Calu3 (cell line): Measurements from ENCODE around the gene PSD4. TPM values are rescaled to one million over a fixed set of nuclear protein-coding genes. Genes with fewer than 3 reads are reported as not detected.

Source experiments
- BruUV-seq: library from RNA; stranded (reverse); fragments of 400-500 nt; replicated peaks from 2 replicates; lab custom pipeline; 2021; lab: Mats Ljungman, UMichigan
- CTCF ChIA-PET: fragments of 300-600 bp; sonication (Branson Sonifier 250); formaldehyde crosslinking; loops from one replicate; lab custom pipeline; 2022; ENCODE audit warnings: antibody characterized with exemption; lab: Charles Lee
- DNase-seq: peaks from one replicate; pipeline ENCODE4 v3.0.0; 2022
- H3K27ac Mint-ChIP-seq: one replicate; pipeline ENCODE4 v1.8.0; 2022; ENCODE audit warnings: mixed read lengths; ENCODE audit not compliant: unreplicated experiment
- H3K27me3 Mint-ChIP-seq: one replicate; pipeline ENCODE4 v1.8.0; 2022; ENCODE audit warnings: mixed read lengths; ENCODE audit not compliant: unreplicated experiment
- H3K36me3 Mint-ChIP-seq: one replicate; pipeline ENCODE4 v1.8.0; 2022; ENCODE audit warnings: mild to moderate bottlenecking, moderate library complexity, mixed read lengths; ENCODE audit not compliant: insufficient read depth, unreplicated experiment
- H3K4me1 Mint-ChIP-seq: one replicate; pipeline ENCODE4 v1.8.0; 2022; ENCODE audit warnings: mild to moderate bottlenecking, low read depth, mixed read lengths; ENCODE audit not compliant: unreplicated experiment
- H3K4me3 Mint-ChIP-seq: one replicate; pipeline ENCODE4 v1.8.0; 2022; ENCODE audit warnings: mild to moderate bottlenecking, low read depth, moderate library complexity, mixed read lengths; ENCODE audit not compliant: unreplicated experiment
- H3K9me3 Mint-ChIP-seq: one replicate; pipeline ENCODE4 v1.8.0; 2022; ENCODE audit warnings: low read depth, mixed read lengths; ENCODE audit not compliant: unreplicated experiment
- intact Hi-C: fragments of 100-400 bp; cut with micrococcal nuclease; formaldehyde crosslinking; loops from one replicate; pipeline ENCODE4 v1.10.0; 2022; ENCODE audit not compliant: unreplicated experiment
- total RNA-seq: library from RNA; stranded (reverse); gene quantifications from 2 replicates; pipeline ENCODE4 v1.2.3, GENCODE V29; 2022
- TF ChIP-seq, protein P1 (sequence below): fragments of 200-600 bp; IDR thresholded peaks from one replicate; pipeline ENCODE4 v1.8.0; 2022; ENCODE audit warnings: antibody characterized with exemption; ENCODE audit not compliant: unreplicated experiment

PSD4 gene
- total RNA-seq, 1 experiment from 2014 or later, result 58.7 TPM

DNA sequence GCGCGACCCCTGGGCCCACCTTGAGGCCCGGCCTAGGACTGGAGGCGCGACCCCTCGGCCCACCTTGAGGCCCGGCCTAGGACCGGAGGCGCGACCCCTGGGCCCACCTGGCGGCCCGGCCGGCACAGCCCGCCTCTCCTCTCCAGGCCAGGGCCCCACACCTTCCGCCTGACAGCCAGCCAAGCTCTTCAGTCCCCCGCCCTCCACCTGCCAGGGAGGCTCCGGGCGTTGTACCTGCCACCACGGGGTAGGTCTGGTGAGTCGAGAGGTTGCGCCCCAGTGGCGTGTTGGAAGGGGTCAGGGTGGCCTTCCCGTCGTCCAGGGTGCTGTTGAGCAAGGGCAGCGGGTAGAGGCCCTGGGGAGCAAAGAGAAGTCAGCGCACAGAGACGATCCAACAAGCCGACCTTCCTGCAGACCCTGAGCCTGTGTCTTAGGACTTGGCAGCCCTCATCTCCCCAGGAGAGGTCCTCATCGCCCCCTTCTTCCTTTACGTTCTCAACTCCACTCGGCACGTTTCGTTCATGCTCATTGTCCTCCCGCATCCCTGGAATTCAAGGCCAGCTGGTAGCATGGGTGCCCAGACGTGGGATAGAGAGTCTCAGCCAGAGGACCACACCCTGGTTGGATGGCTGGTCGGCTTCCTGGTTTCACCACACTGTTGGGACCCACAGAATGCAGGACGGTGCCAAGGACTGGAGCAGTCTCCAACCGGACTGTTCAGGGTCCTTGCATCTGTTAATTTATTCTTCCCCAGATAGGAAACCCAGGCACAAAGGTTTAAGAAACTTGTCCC lies 62.8 kb downstream of the PSD4 start:
- intact Hi-C loops, result no loop called here
- BruUV-seq, result no TSS peak
- no peaks in the 10 kb centered on the region for H3K9me3 Mint-ChIP-seq
- DNase-seq, result peak; percentile 42
- TF ChIP-seq, protein P1, sequence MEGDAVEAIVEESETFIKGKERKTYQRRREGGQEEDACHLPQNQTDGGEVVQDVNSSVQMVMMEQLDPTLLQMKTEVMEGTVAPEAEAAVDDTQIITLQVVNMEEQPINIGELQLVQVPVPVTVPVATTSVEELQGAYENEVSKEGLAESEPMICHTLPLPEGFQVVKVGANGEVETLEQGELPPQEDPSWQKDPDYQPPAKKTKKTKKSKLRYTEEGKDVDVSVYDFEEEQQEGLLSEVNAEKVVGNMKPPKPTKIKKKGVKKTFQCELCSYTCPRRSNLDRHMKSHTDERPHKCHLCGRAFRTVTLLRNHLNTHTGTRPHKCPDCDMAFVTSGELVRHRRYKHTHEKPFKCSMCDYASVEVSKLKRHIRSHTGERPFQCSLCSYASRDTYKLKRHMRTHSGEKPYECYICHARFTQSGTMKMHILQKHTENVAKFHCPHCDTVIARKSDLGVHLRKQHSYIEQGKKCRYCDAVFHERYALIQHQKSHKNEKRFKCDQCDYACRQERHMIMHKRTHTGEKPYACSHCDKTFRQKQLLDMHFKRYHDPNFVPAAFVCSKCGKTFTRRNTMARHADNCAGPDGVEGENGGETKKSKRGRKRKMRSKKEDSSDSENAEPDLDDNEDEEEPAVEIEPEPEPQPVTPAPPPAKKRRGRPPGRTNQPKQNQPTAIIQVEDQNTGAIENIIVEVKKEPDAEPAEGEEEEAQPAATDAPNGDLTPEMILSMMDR, result no peak
- peak overlapping the region; percentile 81 for H3K4me3 Mint-ChIP-seq
- no peaks in the 10 kb centered on the region for H3K27me3 Mint-ChIP-seq
- CTCF ChIA-PET, result interaction anchor here (1.7 kb wide), 1 partner anchor 33 kb away, joined by 13 read pairs; no protein-coding TSS in a partner anchor
- H3K36me3 Mint-ChIP-seq, result peaks cover 70% of the 10 kb centered on the region
- peak overlapping the region; percentile 87 for H3K27ac Mint-ChIP-seq
- peaks cover 27% of the 10 kb centered on the region for H3K4me1 Mint-ChIP-seq

DNA sequence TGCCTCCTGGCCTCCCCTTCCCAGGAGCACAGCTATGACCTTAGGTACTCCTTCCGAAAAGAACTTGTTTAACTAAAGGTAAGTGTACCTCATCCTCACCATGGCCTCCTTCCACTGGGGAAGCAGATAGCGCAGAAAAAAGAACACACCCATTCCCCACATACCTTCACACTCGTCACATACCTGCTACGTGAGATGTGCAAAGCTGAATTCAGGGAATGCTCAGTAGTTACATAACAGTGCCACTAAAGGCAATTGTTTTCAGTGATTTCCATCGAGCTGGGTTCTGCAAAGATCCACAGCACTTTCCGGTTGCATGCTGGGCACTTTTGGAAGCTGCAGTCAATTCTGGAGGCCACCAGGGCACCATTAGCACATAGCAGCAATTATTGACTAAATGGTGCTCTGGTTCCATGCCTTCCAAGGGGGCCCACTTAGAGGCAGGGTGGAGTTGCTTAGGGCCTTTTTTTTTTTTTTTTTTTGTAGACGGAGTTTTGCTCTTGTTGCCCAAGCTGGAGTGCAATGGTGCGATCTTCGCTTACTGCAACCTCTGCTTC lies 63.9 kb downstream of the PSD4 start:
- CTCF ChIA-PET, result interaction anchor here (0.6 to 1.2 kb wide), 3 partner anchors 16 to 204 kb away, joined by 3 to 4 read pairs (median 3); no protein-coding TSS in a partner anchor
- Mint-ChIP-seq H3K9me3 (no peaks in the 10 kb centered on the region), H3K27ac (peak overlapping the region; percentile 87), H3K4me3 (peak overlapping the region; percentile 81), H3K4me1 (peaks cover 34% of the 10 kb centered on the region), H3K27me3 (no peaks in the 10 kb centered on the region), H3K36me3 (peaks cover 81% of the 10 kb centered on the region)
- DNase-seq, result no peak
- TF ChIP-seq, protein P1, result no peak
- no TSS peak for BruUV-seq
- intact Hi-C loops, result no loop called here

DNA sequence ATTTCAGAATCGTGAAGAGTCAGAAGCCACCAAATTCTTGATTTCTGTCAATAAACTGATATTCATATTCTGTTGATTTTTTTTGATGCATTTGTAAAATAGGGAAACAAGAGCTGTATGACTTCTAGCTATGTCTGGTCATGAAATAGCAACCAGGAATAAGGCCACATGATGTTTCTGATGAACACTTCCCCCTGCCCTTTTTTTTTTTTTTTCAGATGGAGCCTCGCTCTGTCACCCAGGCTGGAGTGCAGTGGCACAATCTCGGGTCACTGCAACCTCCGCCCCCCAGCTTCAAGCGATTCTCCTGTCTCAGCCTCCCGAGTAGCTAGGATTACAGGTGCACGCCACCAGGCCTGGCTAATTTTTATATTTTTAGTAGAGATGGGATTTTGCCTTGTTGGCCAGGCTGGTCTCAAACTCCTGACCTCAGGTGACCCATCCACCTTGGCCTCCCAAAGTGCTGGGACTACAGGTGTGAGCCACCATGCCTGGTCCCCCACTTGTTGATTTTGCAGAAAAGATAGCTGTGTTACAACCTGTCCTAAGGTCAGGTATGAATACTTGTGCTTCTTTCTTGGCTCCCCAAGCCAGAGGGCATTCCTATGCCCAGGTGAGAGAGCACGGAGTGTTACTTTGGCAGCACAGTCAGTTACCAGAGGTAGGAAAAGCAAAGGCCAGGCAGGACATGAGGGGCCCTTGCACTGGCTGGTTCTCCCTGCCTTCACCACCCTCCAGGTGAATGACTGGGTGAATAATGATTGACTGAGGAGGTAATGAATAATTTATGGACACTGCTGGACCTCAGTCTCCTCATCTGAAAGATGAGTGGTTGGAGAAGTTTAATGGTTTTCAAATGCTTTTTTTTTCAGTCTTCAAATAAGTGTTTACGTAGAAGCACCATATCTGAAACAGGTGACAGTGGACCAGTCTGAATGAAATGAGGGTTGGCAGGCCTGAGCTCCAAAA lies 65.4 kb downstream of the PSD4 start:
- intact Hi-C loops, result no loop called here
- H3K4me1 Mint-ChIP-seq, result peaks cover 48% of the 10 kb centered on the region
- CTCF ChIA-PET, result interaction anchor here (0.8 to 2.1 kb wide), 4 partner anchors 17 to 44 kb away, joined by 3 to 6 read pairs (median 5); no protein-coding TSS in a partner anchor
- TF ChIP-seq, protein P1, result no peak
- H3K4me3 Mint-ChIP-seq, result peak overlapping the region; percentile 27
- H3K9me3 Mint-ChIP-seq, result no peaks in the 10 kb centered on the region
- H3K27ac Mint-ChIP-seq, result peak overlapping the region; percentile 60
- DNase-seq, result no peak
- H3K27me3 Mint-ChIP-seq, result no peaks in the 10 kb centered on the region
- no TSS peak for BruUV-seq
- H3K36me3 Mint-ChIP-seq, result peaks cover 85% of the 10 kb centered on the region
